Mesothelial cell of epicardium (in vitro differentiated cells): ENCODE measurements around the gene AKR1B15. TPM values are rescaled to one million over a fixed set of nuclear protein-coding genes. Genes with fewer than 3 reads are reported as not detected.
"Not testable (repeated sequence)": the region's sequence is repeated elsewhere in the genome, so short reads cannot be mapped to it uniquely, and the experiment has no call there.

Experiments used
- DNase-seq, 2 experiments: peaks; one replicate each; pipeline ENCODE4 v3.0.0; 2021; ENCODE audit warnings: low spot score in 2 of 2; ENCODE audit not compliant: unreplicated experiment in 2 of 2
- H3K27ac Mint-ChIP-seq: 2 replicates; pipeline ENCODE4 v1.8.0; 2021; ENCODE audit warnings: mixed read lengths
- H3K27me3 Mint-ChIP-seq: 2 replicates; pipeline ENCODE4 v1.8.0; 2021; ENCODE audit warnings: low read depth, mixed read lengths
- H3K36me3 Mint-ChIP-seq: 2 replicates; pipeline ENCODE4 v1.8.0; 2021; ENCODE audit warnings: mixed read lengths
- H3K4me1 Mint-ChIP-seq: 2 replicates; pipeline ENCODE4 v1.8.0; 2021; ENCODE audit warnings: mixed read lengths
- H3K4me3 Mint-ChIP-seq: 2 replicates; pipeline ENCODE4 v1.8.0; 2021; ENCODE audit warnings: mild to moderate bottlenecking, moderate library complexity, mixed read lengths
- H3K9me3 Mint-ChIP-seq: 2 replicates; pipeline ENCODE4 v1.8.0; 2021; ENCODE audit warnings: mixed read lengths
- total RNA-seq: library from RNA; stranded (reverse); gene quantifications from 3 replicates; pipeline ENCODE4 v1.2.1, GENCODE V29; 2021
- TF ChIP-seq, protein P1 (sequence below): fragments of 200-600 bp; sonication (generic); IDR thresholded peaks from one replicate; pipeline ENCODE4 v1.5.0; 2021; ENCODE audit warnings: antibody characterized with exemption; ENCODE audit not compliant: unreplicated experiment

AKR1B15 gene
- total RNA-seq, 1 donor from 2014 or later = 1.8 TPM

DNA sequence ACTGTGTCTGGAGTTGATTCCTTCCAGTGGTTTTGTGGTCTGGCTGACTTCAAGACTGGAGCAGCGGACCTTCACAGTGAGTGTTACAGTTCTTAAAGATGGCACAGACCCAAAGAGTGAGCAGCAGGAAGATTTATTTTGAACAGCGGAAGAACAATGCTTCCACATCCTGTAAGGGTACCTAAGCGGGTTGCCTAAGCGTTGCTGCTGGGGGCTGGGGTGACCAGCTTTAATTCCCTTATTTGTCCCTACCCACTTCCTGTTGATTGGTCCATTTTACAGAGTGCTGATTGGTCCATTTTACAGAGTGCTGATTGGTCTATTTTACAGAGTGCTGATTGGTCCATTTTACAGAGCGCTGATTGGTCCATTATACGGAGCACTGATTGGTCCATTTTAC, 13.2 kb downstream of the AKR1B15 start:
- Mint-ChIP-seq H3K27ac (peak overlapping the region; percentile 6), H3K4me1 (peaks cover 57% of the 10 kb centered on the region), H3K27me3 (no peaks in the 10 kb centered on the region), H3K36me3 (no peaks in the 10 kb centered on the region), H3K9me3 (peaks cover 6% of the 10 kb centered on the region), H3K4me3 (no peak overlapping the region)
- no peak for DNase-seq
- TF ChIP-seq, protein P1, sequence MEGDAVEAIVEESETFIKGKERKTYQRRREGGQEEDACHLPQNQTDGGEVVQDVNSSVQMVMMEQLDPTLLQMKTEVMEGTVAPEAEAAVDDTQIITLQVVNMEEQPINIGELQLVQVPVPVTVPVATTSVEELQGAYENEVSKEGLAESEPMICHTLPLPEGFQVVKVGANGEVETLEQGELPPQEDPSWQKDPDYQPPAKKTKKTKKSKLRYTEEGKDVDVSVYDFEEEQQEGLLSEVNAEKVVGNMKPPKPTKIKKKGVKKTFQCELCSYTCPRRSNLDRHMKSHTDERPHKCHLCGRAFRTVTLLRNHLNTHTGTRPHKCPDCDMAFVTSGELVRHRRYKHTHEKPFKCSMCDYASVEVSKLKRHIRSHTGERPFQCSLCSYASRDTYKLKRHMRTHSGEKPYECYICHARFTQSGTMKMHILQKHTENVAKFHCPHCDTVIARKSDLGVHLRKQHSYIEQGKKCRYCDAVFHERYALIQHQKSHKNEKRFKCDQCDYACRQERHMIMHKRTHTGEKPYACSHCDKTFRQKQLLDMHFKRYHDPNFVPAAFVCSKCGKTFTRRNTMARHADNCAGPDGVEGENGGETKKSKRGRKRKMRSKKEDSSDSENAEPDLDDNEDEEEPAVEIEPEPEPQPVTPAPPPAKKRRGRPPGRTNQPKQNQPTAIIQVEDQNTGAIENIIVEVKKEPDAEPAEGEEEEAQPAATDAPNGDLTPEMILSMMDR = no peak

DNA sequence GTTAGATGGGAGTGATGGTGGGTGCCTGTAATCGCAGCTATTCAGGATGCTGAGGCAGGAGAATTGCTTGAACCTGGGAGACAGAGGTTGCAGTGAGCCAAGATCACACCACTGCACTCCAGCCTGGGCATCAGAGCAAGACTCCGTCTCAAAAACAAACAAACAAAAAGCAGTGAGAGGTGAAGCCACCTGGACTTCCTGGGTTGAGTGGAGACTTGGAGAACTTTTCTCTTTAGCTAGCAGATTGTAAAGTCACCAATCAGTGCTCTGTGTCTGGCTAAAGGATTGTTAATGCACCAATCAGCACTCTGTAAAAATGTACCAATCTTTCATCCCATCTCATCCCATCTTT, 14.5 kb downstream of the AKR1B15 start:
- Mint-ChIP-seq H3K4me1 (peaks cover 49% of the 10 kb centered on the region), H3K27ac (peak overlapping the region; percentile 91)
- H3K4me3 Mint-ChIP-seq, H3K9me3 Mint-ChIP-seq, H3K36me3 Mint-ChIP-seq, H3K27me3 Mint-ChIP-seq, DNase-seq: not testable (repeated sequence)

DNA sequence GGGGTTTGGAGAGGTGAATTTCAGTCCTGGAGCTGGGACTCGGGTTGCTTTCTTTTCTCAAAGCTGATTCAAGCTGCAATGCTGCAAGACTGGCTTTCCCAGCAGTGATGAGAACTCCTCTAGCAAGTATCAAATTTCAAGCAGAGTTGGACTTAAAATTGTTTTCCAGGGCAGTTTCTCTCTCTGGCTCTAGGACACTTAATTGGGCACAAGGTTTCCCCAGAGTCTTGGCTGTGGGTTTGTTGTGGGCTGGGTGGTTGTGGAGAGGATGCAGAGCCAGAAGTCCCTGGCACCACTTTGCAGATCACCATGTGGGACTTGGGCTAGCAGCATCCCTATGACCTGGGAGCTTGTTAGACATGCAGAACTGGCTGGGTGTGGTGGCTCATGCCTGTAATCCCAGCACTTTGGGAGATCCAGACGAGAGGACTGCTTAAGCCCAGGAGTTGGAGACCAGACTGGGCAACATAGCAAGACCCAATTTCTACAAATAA, 16.8 kb downstream of the AKR1B15 start:
- Mint-ChIP-seq H3K27ac (peak overlapping the region; percentile 93), H3K27me3 (no peaks in the 10 kb centered on the region), H3K9me3 (peaks cover 24% of the 10 kb centered on the region), H3K4me1 (peaks cover 49% of the 10 kb centered on the region), H3K4me3 (peak overlapping the region; percentile 34), H3K36me3 (peaks cover 6% of the 10 kb centered on the region)
- no peak for DNase-seq
- TF ChIP-seq, protein P1 = no peak

DNA sequence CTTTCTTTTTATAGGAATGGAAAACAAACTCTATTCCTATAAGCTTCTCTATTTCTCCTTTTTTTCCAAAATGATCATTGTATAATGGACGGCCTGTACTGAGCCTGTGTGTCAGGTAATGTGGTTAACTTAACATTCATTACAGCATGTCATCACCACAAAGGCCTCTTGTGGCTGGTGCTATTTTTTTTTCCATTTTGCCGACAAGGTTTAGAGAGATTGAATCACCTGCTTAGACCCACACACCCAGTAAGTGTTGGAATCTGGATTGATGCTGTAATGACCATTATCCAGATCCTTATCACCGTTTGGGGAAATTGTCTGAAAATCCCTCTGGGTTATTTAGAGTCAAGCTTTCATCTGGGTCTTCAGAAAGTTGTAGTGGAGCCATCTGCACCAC, 18.5 kb downstream of the AKR1B15 start:
- peaks cover 27% of the 10 kb centered on the region for H3K9me3 Mint-ChIP-seq
- no peak for DNase-seq
- H3K36me3 Mint-ChIP-seq = peaks cover 6% of the 10 kb centered on the region
- H3K27ac Mint-ChIP-seq = no peak overlapping the region
- TF ChIP-seq, protein P1 = no peak
- H3K4me3 Mint-ChIP-seq = no peak overlapping the region
- peaks cover 46% of the 10 kb centered on the region for H3K4me1 Mint-ChIP-seq
- no peaks in the 10 kb centered on the region for H3K27me3 Mint-ChIP-seq

DNA sequence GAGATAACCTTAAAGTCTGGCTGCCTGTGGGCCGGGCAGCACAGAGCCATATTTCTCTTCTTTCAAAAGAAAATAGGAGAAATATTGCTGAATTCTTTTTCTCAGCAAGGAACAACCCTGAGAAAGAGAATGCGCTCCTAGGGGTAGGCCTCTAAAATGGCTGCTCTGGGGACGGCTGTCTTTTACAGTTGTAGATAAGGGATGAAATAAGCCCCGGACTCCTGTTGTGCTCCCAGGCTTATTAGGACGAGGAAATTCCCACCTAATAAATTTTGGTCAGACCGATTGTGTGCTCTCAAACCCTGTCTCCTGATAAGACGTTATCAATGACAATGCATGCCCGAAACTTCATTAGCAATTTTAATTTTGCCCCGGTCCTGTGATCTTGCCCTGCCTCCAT, 21.1 kb downstream of the AKR1B15 start:
- H3K27ac Mint-ChIP-seq, H3K36me3 Mint-ChIP-seq, DNase-seq, H3K4me3 Mint-ChIP-seq, H3K27me3 Mint-ChIP-seq: not testable (repeated sequence)
- H3K9me3 Mint-ChIP-seq = peaks cover 21% of the 10 kb centered on the region
- H3K4me1 Mint-ChIP-seq = peaks cover 22% of the 10 kb centered on the region

DNA sequence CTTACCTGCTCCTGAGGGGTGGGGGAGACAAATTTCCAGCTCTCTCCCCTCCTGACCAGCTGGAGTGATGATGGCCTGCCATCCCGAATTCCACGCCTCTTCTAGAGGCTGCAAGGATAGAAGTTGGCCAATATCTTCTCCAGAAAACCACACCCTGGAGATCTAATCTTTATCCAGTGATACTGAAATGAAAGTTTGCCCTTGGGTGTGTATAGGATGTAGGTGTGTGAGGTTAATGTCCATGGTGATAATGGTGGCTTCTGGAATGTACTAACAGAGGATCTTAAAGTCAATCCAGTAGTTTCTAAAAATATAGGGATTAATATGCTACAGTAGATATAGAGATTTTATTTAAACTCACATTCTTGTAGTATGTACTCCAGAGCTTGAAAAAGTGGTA, 22.2 kb downstream of the AKR1B15 start:
- Mint-ChIP-seq H3K4me1 (peaks cover 10% of the 10 kb centered on the region), H3K9me3 (peaks cover 21% of the 10 kb centered on the region), H3K27me3 (no peaks in the 10 kb centered on the region), H3K27ac (no peak overlapping the region), H3K4me3 (no peak overlapping the region), H3K36me3 (peaks cover 6% of the 10 kb centered on the region)
- DNase-seq = no peak
- TF ChIP-seq, protein P1 = no peak
